ENCODE data around the gene MYO5A.

The MYO5A gene

DNA sequence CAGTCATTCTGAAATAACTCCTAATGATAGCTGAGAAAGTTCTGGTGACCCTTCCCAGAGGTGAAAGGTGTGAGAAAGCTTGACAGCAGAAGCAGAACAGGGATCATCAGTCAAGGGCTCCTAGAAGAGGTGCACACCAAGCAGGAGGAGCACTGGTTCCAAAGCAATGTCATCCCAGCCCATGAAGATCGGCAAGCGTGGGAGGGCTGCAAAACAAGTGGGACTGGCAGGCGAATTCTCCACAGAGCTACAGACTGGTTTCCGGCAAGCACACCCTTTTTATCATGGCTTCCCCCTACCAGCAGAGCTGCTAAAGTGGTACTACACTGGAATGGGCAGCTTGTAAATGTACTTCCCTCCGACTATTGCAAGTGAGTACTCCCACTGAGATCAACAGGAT lies 170.7 kb downstream of the MYO5A start:
- TF ChIP-seq FOXP2 (optimal IDR thresholded peaks at IDR 0.05; ENCODE audit: borderline replicate concordance, extremely low read depth, extremely low read length, insufficient read depth): no peak
- no peak for TF ChIP-seq REST (IDR thresholded peaks at IDR 0.05; ENCODE audit: insufficient read depth in 1 of 2, low read depth in 2 of 2, low read length in 2 of 2)
- TF ChIP-seq SIN3A (IDR thresholded peaks at IDR 0.05; ENCODE audit: borderline replicate concordance, insufficient read depth, low read length): no peak
- TF ChIP-seq POLR2AphosphoS5 (IDR thresholded peaks at IDR 0.05; ENCODE audit: low read depth, low read length): no peak
- no peak for TF ChIP-seq TAF1 (IDR thresholded peaks at IDR 0.05; ENCODE audit: borderline replicate concordance, insufficient read depth, low read length)

- TF ChIP-seq POLR2AphosphoS5 (IDR thresholded peaks at IDR 0.05; ENCODE audit: low read depth, low read length): no peak
- TF ChIP-seq TAF1 (IDR thresholded peaks at IDR 0.05; ENCODE audit: borderline replicate concordance, insufficient read depth, low read length): no peak
- no peak for TF ChIP-seq SIN3A (IDR thresholded peaks at IDR 0.05; ENCODE audit: borderline replicate concordance, insufficient read depth, low read length)
- no peak for TF ChIP-seq REST (IDR thresholded peaks at IDR 0.05; ENCODE audit: insufficient read depth in 1 of 2, low read depth in 2 of 2, low read length in 2 of 2)
- no peak for TF ChIP-seq FOXP2 (optimal IDR thresholded peaks at IDR 0.05; ENCODE audit: borderline replicate concordance, extremely low read depth, extremely low read length, insufficient read depth)
Measured at GRCh38 chr15:52352086-52352485, 176.6 kb downstream of the MYO5A start.

- TF ChIP-seq TAF1 (IDR thresholded peaks at IDR 0.05; ENCODE audit: borderline replicate concordance, insufficient read depth, low read length): no peak
- no peak for TF ChIP-seq FOXP2 (optimal IDR thresholded peaks at IDR 0.05; ENCODE audit: borderline replicate concordance, extremely low read depth, extremely low read length, insufficient read depth)
- no peak for TF ChIP-seq REST (IDR thresholded peaks at IDR 0.05; ENCODE audit: insufficient read depth in 1 of 2, low read depth in 2 of 2, low read length in 2 of 2)
Measured at GRCh38 chr15:52351206-52351908, 177.3 kb downstream of the MYO5A start.

DNA sequence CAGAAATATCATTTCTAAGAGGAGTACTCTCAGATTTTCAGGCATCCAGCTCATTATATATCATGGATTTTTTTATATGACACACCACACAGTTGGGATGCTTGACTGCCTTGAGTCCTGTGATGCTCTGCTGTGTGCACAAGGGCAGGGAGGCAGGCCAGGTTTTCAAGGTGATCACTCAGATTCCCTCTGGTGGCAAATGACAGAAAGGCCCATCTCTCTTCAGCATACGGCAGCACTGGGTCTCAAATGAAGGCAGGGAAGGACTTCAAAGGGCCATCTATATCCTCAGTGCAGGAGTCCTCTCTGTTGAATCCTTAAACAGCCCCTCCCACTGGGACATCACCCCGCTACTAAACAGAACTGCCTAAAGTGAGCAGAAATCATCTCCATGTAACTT lies 178.3 kb downstream of the MYO5A start:
- TF ChIP-seq FOXP2 (optimal IDR thresholded peaks at IDR 0.05; ENCODE audit: borderline replicate concordance, extremely low read depth, extremely low read length, insufficient read depth): no peak
- TF ChIP-seq POLR2AphosphoS5 (IDR thresholded peaks at IDR 0.05; ENCODE audit: low read depth, low read length): no peak
- TF ChIP-seq SIN3A (IDR thresholded peaks at IDR 0.05; ENCODE audit: borderline replicate concordance, insufficient read depth, low read length): no peak
- no peak for TF ChIP-seq REST (IDR thresholded peaks at IDR 0.05; ENCODE audit: insufficient read depth in 1 of 2, low read depth in 2 of 2, low read length in 2 of 2)
- no peak for TF ChIP-seq TAF1 (IDR thresholded peaks at IDR 0.05; ENCODE audit: borderline replicate concordance, insufficient read depth, low read length)

Measured in PFSK-1 (cell line).